B cell (primary cell): ENCODE results near the gene DCST2. TPM values are rescaled to one million over a fixed set of nuclear protein-coding genes. Genes with fewer than 3 reads are reported as not detected.

Experiments used
- ATAC-seq: fragments of 200-7000 bp; cut with Tn5 transposase; one replicate; pipeline ENCODE4 v1.10.0; 2021; ENCODE audit warnings: low read depth, mild to moderate bottlenecking, moderate number of reproducible peaks, moderate library complexity
- CTCF ChIA-PET: fragments of 350-600 bp; sonication (Branson Sonifier 250); formaldehyde crosslinking; loops from one replicate; lab custom pipeline; 2021; ENCODE audit warnings: antibody characterized with exemption, inconsistent platforms; lab: Charles Lee
- POLR2A ChIA-PET: fragments of 350-600 bp; sonication (Branson Sonifier 250); formaldehyde crosslinking; loops from one replicate; lab custom pipeline; 2021; ENCODE audit warnings: antibody characterized with exemption; lab: Charles Lee
- DNase-seq: peaks from one replicate; pipeline ENCODE4 v3.0.0; 2013
- H2AFZ ChIP-seq: 2 replicates; pipeline ENCODE4 v1.6.1; 2012; ENCODE audit warnings: mild to moderate bottlenecking, low read depth, low read length; ENCODE audit not compliant: insufficient read depth, poor library complexity, severe bottlenecking
- H3K27ac ChIP-seq, 2 donors: 1 replicate in 1 of 2; 2 replicates in 1 of 2; pipeline ENCODE4 v1.5.1; 2012 to 2013; ENCODE audit warnings: low read length in 2 of 2, mild to moderate bottlenecking in 2 of 2, moderate library complexity in 1 of 2
- H3K27me3 ChIP-seq, 4 experiments: fragments of 200-600 bp in 1 of 4; sonication (generic) in 1 of 4; replicated peaks in 1 of 4; 1 replicate in 2 of 4; 2 replicates in 2 of 4; pipeline versions ENCODE4 v1.6.1 to v1.7.0; 2013 to 2016; ENCODE audit warnings: low read length in 3 of 4, mild to moderate bottlenecking in 2 of 4, mixed read lengths in 1 of 4, moderate library complexity in 1 of 4; ENCODE audit not compliant: insufficient read depth in 4 of 4, control insufficient read depth in 3 of 4; ENCODE audit errors: control extremely low read depth in 1 of 4
- H3K36me3 ChIP-seq, 2 experiments: replicated peaks in 1 of 2; 1 replicate in 1 of 2; 2 replicates in 1 of 2; pipeline versions ENCODE4 v1.6.1 to v1.7.1; 2013; ENCODE audit warnings: low read length in 1 of 2; ENCODE audit not compliant: insufficient read depth in 2 of 2, control insufficient read depth in 1 of 2; ENCODE audit errors: control extremely low read depth in 1 of 2, extremely low read depth in 1 of 2
- H3K4me1 ChIP-seq, 2 donors: fragments of 200-600 bp in 1 of 2; sonication (generic) in 1 of 2; 1 replicate in 1 of 2; 2 replicates in 1 of 2; pipeline versions ENCODE4 v1.5.1 to v1.6.1; 2013 to 2017; ENCODE audit warnings: low read length in 2 of 2; ENCODE audit not compliant: control insufficient read depth in 2 of 2, insufficient read depth in 2 of 2
- H3K4me2 ChIP-seq: replicated peaks from 2 replicates; pipeline ENCODE3; 2012; ENCODE audit warnings: mild to moderate bottlenecking, low read depth, low read length; ENCODE audit not compliant: poor library complexity, severe bottlenecking
- H3K4me3 ChIP-seq, 5 experiments: fragments of 200-600 bp in 1 of 5; sonication (generic) in 1 of 5; 1 replicate in 3 of 5; 2 replicates in 2 of 5; pipeline versions ENCODE4 v1.5.1 to v1.7.0; 2011 to 2016; ENCODE audit warnings: low read length in 4 of 5, mild to moderate bottlenecking in 4 of 5, low read depth in 2 of 5, control low read depth in 1 of 5, moderate library complexity in 1 of 5; ENCODE audit not compliant: insufficient read depth in 1 of 5; ENCODE audit errors: control extremely low read depth in 1 of 5, extremely low read depth in 1 of 5
- H3K79me2 ChIP-seq: fragments of 200-600 bp; sonication (generic); one replicate; pipeline ENCODE4 v1.6.0; 2016; ENCODE audit warnings: low read length; ENCODE audit not compliant: control insufficient read depth, insufficient read depth
- H3K9ac ChIP-seq: fragments of 200-600 bp; sonication (generic); 2 replicates; pipeline ENCODE4 v1.6.1; 2017; ENCODE audit warnings: mild to moderate bottlenecking, low read length, moderate library complexity
- H3K9me3 ChIP-seq, 3 donors: one replicate each; pipeline versions ENCODE4 v1.6.1 to v1.7.1; 2013; ENCODE audit warnings: low read length in 2 of 3; ENCODE audit not compliant: control insufficient read depth in 2 of 3, insufficient read depth in 1 of 3; ENCODE audit errors: control extremely low read depth in 1 of 3
- H4K20me1 ChIP-seq: 2 replicates; pipeline ENCODE4 v1.6.0; 2012; ENCODE audit warnings: mild to moderate bottlenecking, low read length; ENCODE audit not compliant: insufficient read depth, control insufficient read depth, poor library complexity, severe bottlenecking
- H3K27ac Mint-ChIP-seq: one replicate; pipeline ENCODE4 v1.8.0; 2021; ENCODE audit warnings: mixed read lengths
- H3K27me3 Mint-ChIP-seq: one replicate; pipeline ENCODE4 v1.8.0; 2021; ENCODE audit warnings: mixed read lengths
- H3K4me1 Mint-ChIP-seq: one replicate; pipeline ENCODE4 v1.8.0; 2021; ENCODE audit warnings: mixed read lengths
- H3K4me3 Mint-ChIP-seq: one replicate; pipeline ENCODE4 v1.8.0; 2021; ENCODE audit warnings: mixed read lengths
- H3K9me3 Mint-ChIP-seq: one replicate; pipeline ENCODE4 v1.8.0; 2022; ENCODE audit warnings: mixed read lengths; ENCODE audit not compliant: insufficient read depth
- CTCF ChIP-seq: fragments of 200-600 bp; IDR thresholded peaks from one replicate; pipeline ENCODE4 v1.8.0; 2022; ENCODE audit warnings: antibody characterized with exemption, mild to moderate bottlenecking
- EZH2 ChIP-seq: IDR thresholded peaks from 2 replicates; pipeline ENCODE4 v1.6.1; 2012; ENCODE audit warnings: borderline replicate concordance, low read depth, mild to moderate bottlenecking, moderate library complexity, low read length; ENCODE audit not compliant: insufficient read depth, poor library complexity, severe bottlenecking
- WGBS: methylation state at CpG from one replicate; pipeline ENCODE4 v1.1.5; 2013; ENCODE audit warnings: missing lambda C conversion rate; ENCODE audit not compliant: insufficient coverage; 5-methylcytosine and 5-hydroxymethylcytosine counted together
- intact Hi-C: fragments of 100-400 bp; cut with micrococcal nuclease; formaldehyde crosslinking; loops from one replicate; pipeline ENCODE4 v1.10.0; 2022
- polyA plus RNA-seq: library from polyadenylated mRNA; depleted of rRNA; stranded (reverse); fragments of >200 nt; gene quantifications from 2 replicates; pipeline ENCODE4 v1.2.3, GENCODE V29; 2012
- total RNA-seq, 2 donors: library from RNA; stranded (reverse); fragments of 120-200 nt in 1 of 2; gene quantifications; 1 replicate in 1 of 2; 2 replicates in 1 of 2; pipeline versions ENCODE4 v1.2.3 to v1.2.4, GENCODE V29; 2013 to 2022

The DCST2 gene
- total and polyA plus RNA-seq, 2 donors (not counting 1 experiment from before 2014, with no cell fraction given), result 0.89 to 5.4 TPM

- no peak overlapping the region for H3K9ac ChIP-seq
- intact Hi-C loops, result loop anchor here (2.0 kb wide), 1 partner anchor 33 kb away; the partner anchor contains the start of gene FLAD1
- DNase-seq, result no peak
- H3K4me1 Mint-ChIP-seq, result peaks cover 79% of the 10 kb centered on the region
- peaks cover 12% of the 10 kb centered on the region for H4K20me1 ChIP-seq
- peak overlapping the region; percentile 84 for H3K4me3 Mint-ChIP-seq
- peak overlapping the region; percentile 92 for H3K4me2 ChIP-seq
- H3K27ac Mint-ChIP-seq, result peak overlapping the region; percentile 93
- H3K4me1 ChIP-seq, result peaks cover 70 to 84% of the 10 kb centered on the region in 2 donors
- no peaks in the 10 kb centered on the region for H3K79me2 ChIP-seq
- H3K27me3 ChIP-seq, result no peaks in the 10 kb centered on the region
- H2AFZ ChIP-seq, result no peak overlapping the region
- ChIA-PET CTCF (interaction anchor here (0.7 to 17.4 kb wide), 16 partner anchors 16 to 456 kb away, joined by 3 to 295 read pairs (median 22); partner anchors contain the start of genes ADAM15, CKS1B, FLAD1 and LENEP), POLR2A (interaction anchor here (0.6 to 6.0 kb wide), 5 partner anchors 8 to 60 kb away, joined by 3 to 74 read pairs (median 17); partner anchors contain the start of genes CKS1B, PBXIP1 and ZBTB7B)
- H3K4me3 ChIP-seq, result no peak overlapping the region
- H3K9me3 Mint-ChIP-seq, result no peaks in the 10 kb centered on the region
- peak overlapping the region; percentile 88 to 89 for H3K27ac ChIP-seq
- H3K27me3 Mint-ChIP-seq, result no peaks in the 10 kb centered on the region
- H3K36me3 ChIP-seq, result peaks cover 0 to 24% of the 10 kb centered on the region in 2 experiments
- ATAC-seq, result no peak
- peaks cover 0 to 2% (median 0%) of the 10 kb centered on the region in 3 donors for H3K9me3 ChIP-seq
- TF ChIP-seq CTCF (no peak), EZH2 (no peak)
- 82% methylated on average over 13 of the region's 16 CpGs for WGBS
These were observed 17.9 kb downstream of the DCST2 start for GRCh38 chr1:155015527-155016230.
